K562 (cell line): ENCODE results near the gene NUTM1. TPM values are rescaled to one million over a fixed set of nuclear protein-coding genes. Genes with fewer than 3 reads are reported as not detected.

Experiments
- ATAC-seq: fragments of 200-7000 bp; cut with Tn5 transposase; 3 replicates; pipeline ENCODE4 v1.9.1; 2020; ENCODE audit warnings: moderate library complexity
- BruUV-seq: library from RNA; stranded (reverse); fragments of 400-500 nt; replicated peaks from 2 replicates; lab custom pipeline; 2021; lab: Mats Ljungman, UMichigan
- CTCF ChIA-PET: fragments of 300-600 bp; formaldehyde crosslinking; extraction: SDS; loops from one replicate; lab custom pipeline; 2021; ENCODE audit warnings: low intra/inter-chr PET ratio; lab: Yijun Ruan, JAX
- POLR2A ChIA-PET: fragments of 300-600, 350-650 bp; sonication (Branson Sonifier 250); formaldehyde crosslinking; extraction: SDS; loops from one replicate; lab custom pipeline; 2021; ENCODE audit warnings: antibody characterized with exemption, inconsistent platforms; lab: Yijun Ruan, JAX
- DNase-seq, 4 experiments: peaks; one replicate each; pipeline versions ENCODE4 v3.0.0 to v3.0.0-alpha.2; 2011 to 2018; ENCODE audit warnings: low spot score in 3 of 4, mixed read lengths in 3 of 4; ENCODE audit errors: extremely low read depth in 1 of 4
- FAIRE-seq: peaks from 2 replicates; lab custom pipeline; 2011; peaks lifted over from hg19 to GRCh38; lab: Jason Lieb, UNC
- H2AFZ ChIP-seq: 2 replicates; pipeline ENCODE4 v1.6.0; 2011; ENCODE audit warnings: low read depth, low read length, control low read depth, inconsistent platforms
- H3K27ac ChIP-seq: fragments of 200-600 bp; 3 replicates; pipeline ENCODE4 v1.8.0; 2011; ENCODE audit warnings: low read depth, mild to moderate bottlenecking, control low read depth, inconsistent platforms, low read length, moderate library complexity, mixed read lengths; ENCODE audit errors: extremely low read depth
- H3K27me3 ChIP-seq, 2 experiments: fragments of 300-600 bp in 1 of 2; 2 replicates in 1 of 2; 3 replicates in 1 of 2; pipeline versions ENCODE4 v1.6.0 to v1.8.0; 2011; ENCODE audit warnings: inconsistent platforms in 2 of 2, low read length in 2 of 2, mild to moderate bottlenecking in 1 of 2, mixed read lengths in 1 of 2, moderate library complexity in 1 of 2; ENCODE audit not compliant: control insufficient read depth in 2 of 2, insufficient read depth in 2 of 2
- H3K36me3 ChIP-seq: fragments of 300-600 bp; 3 replicates; pipeline ENCODE4 v1.8.0; 2011; ENCODE audit warnings: mild to moderate bottlenecking, low read length, inconsistent platforms; ENCODE audit not compliant: control insufficient read depth, insufficient read depth
- H3K4me1 ChIP-seq, 2 experiments: fragments of 200-600 bp in 1 of 2; replicated peaks in 1 of 2; 2 replicates in 1 of 2; 3 replicates in 1 of 2; pipeline versions ENCODE4 v1.5.1 to v1.8.0; 2011; ENCODE audit warnings: inconsistent platforms in 2 of 2, low read length in 2 of 2, mild to moderate bottlenecking in 1 of 2, mixed read lengths in 1 of 2, moderate library complexity in 1 of 2; ENCODE audit not compliant: control insufficient read depth in 2 of 2, insufficient read depth in 2 of 2
- H3K4me2 ChIP-seq: 2 replicates; pipeline ENCODE4 v1.6.1; 2011; ENCODE audit warnings: low read length, control low read depth, inconsistent platforms, mixed read lengths; ENCODE audit not compliant: insufficient read depth
- H3K4me3 ChIP-seq: fragments of 200-600 bp; sonication (generic), shearing (Covaris generic); 2 replicates; pipeline ENCODE4 v1.5.1; 2016; ENCODE audit warnings: control low read depth, inconsistent platforms
- H3K79me2 ChIP-seq: fragments of 200-600 bp; 3 replicates; pipeline ENCODE4 v1.8.0; 2011; ENCODE audit warnings: low read length, inconsistent platforms; ENCODE audit not compliant: control insufficient read depth, insufficient read depth
- H3K9ac ChIP-seq, 2 experiments: 2 replicates each; pipeline versions ENCODE4 v1.6.0 to v1.6.1; 2011; ENCODE audit warnings: low read depth in 2 of 2, low read length in 2 of 2, control low read depth in 1 of 2, inconsistent platforms in 1 of 2, mild to moderate bottlenecking in 1 of 2, mixed read lengths in 1 of 2; ENCODE audit not compliant: insufficient read depth in 1 of 2
- H3K9me1 ChIP-seq: one replicate; pipeline ENCODE4 v1.6.0; 2011; ENCODE audit warnings: inconsistent platforms, mild to moderate bottlenecking, low read length, moderate library complexity; ENCODE audit not compliant: control insufficient read depth, insufficient read depth
- H3K9me3 ChIP-seq: replicated peaks from 2 replicates; pipeline ENCODE4 v1.5.1; 2011; ENCODE audit warnings: low read depth, low read length, inconsistent platforms; ENCODE audit not compliant: control insufficient read depth, insufficient read depth
- H4K20me1 ChIP-seq: replicated peaks from 2 replicates; pipeline ENCODE4 v1.6.1; 2011; ENCODE audit warnings: low read length, inconsistent platforms, mixed read lengths; ENCODE audit not compliant: control insufficient read depth, insufficient read depth
- BCLAF1 ChIP-seq, 2 experiments: fragments of 450-650 bp in 1 of 2; IDR thresholded peaks; 2 replicates each; pipeline ENCODE4 v1.6.1; 2011 to 2017; ENCODE audit warnings: low read depth in 2 of 2, antibody characterized with exemption in 1 of 2, borderline replicate concordance in 1 of 2, low read length in 1 of 2, mild to moderate bottlenecking in 1 of 2, mixed read lengths in 1 of 2; ENCODE audit not compliant: control insufficient read depth in 1 of 2
- CCNT2 ChIP-seq: IDR thresholded peaks from 2 replicates; pipeline ENCODE4 v1.6.1; 2011; ENCODE audit warnings: borderline replicate concordance, low read depth, mild to moderate bottlenecking, moderate library complexity, mixed read lengths, low read length; ENCODE audit not compliant: insufficient read length; ENCODE audit errors: extremely low read depth
- CEBPB ChIP-seq: fragments of 450-650 bp; IDR thresholded peaks from 2 replicates; pipeline ENCODE4 v1.6.1; 2016; ENCODE audit warnings: missing genetic modification characterization, missing compliant biosample characterization
- DNMT1 ChIP-seq: fragments of 450-650 bp; IDR thresholded peaks from 2 replicates; pipeline ENCODE4 v1.6.1; 2016; ENCODE audit warnings: antibody characterized with exemption, mild to moderate bottlenecking
- E2F8 ChIP-seq: fragments of 450-650 bp; IDR thresholded peaks from 2 replicates; pipeline ENCODE4 v1.7.1; 2018; ENCODE audit warnings: mild to moderate bottlenecking, low read depth; ENCODE audit not compliant: partially characterized antibody
- GABPA ChIP-seq: fragments of 200-800 bp; sonication (Bioruptor generic); conservative IDR thresholded peaks from 2 replicates; pipeline ENCODE4 v1.6.1; 2016; ENCODE audit warnings: low read depth, missing genetic modification characterization, missing compliant biosample characterization
- HDAC2 ChIP-seq: fragments of 450-650 bp; IDR thresholded peaks from 2 replicates; pipeline ENCODE4 v1.6.1; 2016; ENCODE audit warnings: mild to moderate bottlenecking
- KLF16 ChIP-seq: IDR thresholded peaks from 2 replicates; pipeline ENCODE4 v1.6.1; 2016; ENCODE audit warnings: antibody characterized with exemption
- RCOR1 ChIP-seq, 2 experiments: IDR thresholded peaks; 2 replicates each; pipeline ENCODE4 v1.6.1; 2012; ENCODE audit warnings: low read depth in 2 of 2, low read length in 2 of 2, borderline replicate concordance in 1 of 2, improper control_type of control experiment in 1 of 2
- SMARCE1 ChIP-seq: fragments of 450-650 bp; IDR thresholded peaks from 2 replicates; pipeline ENCODE4 v1.7.1; 2016; ENCODE audit warnings: mild to moderate bottlenecking
- STAG1 ChIP-seq: sonication (generic); formaldehyde crosslinking; IDR thresholded peaks from 2 replicates; pipeline ENCODE4 v1.5.0; 2020; ENCODE audit warnings: missing genetic modification reagents, borderline replicate concordance
- TAL1 ChIP-seq: fragments of 450-650 bp; IDR thresholded peaks from 2 replicates; pipeline ENCODE4 v1.6.1; 2016; ENCODE audit warnings: mild to moderate bottlenecking
- TCF3 ChIP-seq: sonication (generic); formaldehyde crosslinking; IDR thresholded peaks from 2 replicates; pipeline ENCODE4 v1.4.0; 2020; ENCODE audit warnings: mild to moderate bottlenecking, missing genetic modification reagents
- TEAD4 ChIP-seq, 2 experiments: sonication (generic) in 1 of 2; formaldehyde crosslinking in 1 of 2; IDR thresholded peaks; 2 replicates each; pipeline versions ENCODE4 v1.6.1 to v1.8.0; 2012 to 2022; ENCODE audit warnings: borderline replicate concordance in 1 of 2, inconsistent platforms in 1 of 2, low read length in 1 of 2, mild to moderate bottlenecking in 1 of 2, missing genetic modification reagents in 1 of 2
- ZEB2 ChIP-seq: fragments of 450-650 bp; IDR thresholded peaks from 2 replicates; pipeline ENCODE4 v1.6.1; 2016
- WGBS: fragments of 100-300 bp; shearing (Covaris generic); methylation state at CpG from one replicate; pipeline ENCODE4 v1.1.6; 2016; ENCODE audit warnings: low coverage, mixed read lengths; ENCODE audit not compliant: insufficient coverage; ENCODE audit errors: missing lambda C conversion rate; 5-methylcytosine and 5-hydroxymethylcytosine counted together
- in situ Hi-C: fragments of 300-500 bp; cut with MboI; formaldehyde crosslinking; loops from 4 replicates; pipeline ENCODE4 v1.15.0; 2018; ENCODE audit warnings: inconsistent platforms, mixed read lengths
- intact Hi-C: fragments of 100-400 bp; cut with micrococcal nuclease; formaldehyde crosslinking; loops from 2 replicates; pipeline ENCODE4 v1.14.2; 2022
- polyA plus RNA-seq, 8 experiments: library from polyadenylated mRNA; depleted of rRNA in 4 of 8; stranded (reverse) in 5 of 8; unstranded in 3 of 8; fragments of >200 nt; fragmentation: Nextera tagmentation in 2 of 8; fragmentation: Illumina TruSeq in 1 of 8; extraction: Ambion mirVana in 2 of 8; extraction: Trizol in 1 of 8; gene quantifications; 2 replicates each; pipeline versions ENCODE4 v1.2.1 to v1.2.3, GENCODE V29; 2011 to 2014; ENCODE audit warnings: inconsistent platforms in 1 of 8, missing spikeins in 1 of 8
- total RNA-seq, 7 experiments: library from RNA; depleted of rRNA in 6 of 7; stranded (reverse); fragments of >200 nt in 6 of 7; fragmentation: Illumina TruSeq in 2 of 7; extraction: Trizol in 2 of 7; gene quantifications; 2 replicates each; pipeline versions ENCODE4 v1.2.1 to v1.2.3, GENCODE V29; 2011 to 2021; ENCODE audit warnings: low replicate concordance in 1 of 7

Gene NUTM1
- total and polyA plus RNA-seq, 9 of the 15 experiments (the other 6 are each of a cell fraction or from before 2014, with no cell fraction given), result 0.01 to 0.05 (median 0.04) TPM; not detected in 4

GRCh38 chr15:34331809-34332208 is 11.3 kb upstream of the NUTM1 start:
- H3K4me3 ChIP-seq, result no peak overlapping the region
- CTCF ChIA-PET, result no interaction called here
- TF ChIP-seq BCLAF1 (IDR thresholded peaks at IDR 0.05; ENCODE audit: borderline replicate concordance in 1 of 2, control insufficient read depth in 1 of 2, low read depth in 2 of 2, low read length in 1 of 2), result no peak
- peak; percentile 74 for TF ChIP-seq TAL1
- TF ChIP-seq CCNT2, result peak; percentile 6
- TF ChIP-seq ZEB2, result peak; percentile 58
- TF ChIP-seq HDAC2, result 0 out of 2 replicates have a peak, but pooled peaks have one; percentile 28
- no peak for TF ChIP-seq CEBPB (tag)
- TF ChIP-seq KLF16, result peak; percentile 24; the same call in 1 of the 2 replicates
- no peak for TF ChIP-seq STAG1 (CRISPR knock-in tag)
- peak; percentile 42 for TF ChIP-seq E2F8
- peak; percentile 76 for TF ChIP-seq TCF3
- peak; percentile 84 for TF ChIP-seq TEAD4 (IDR thresholded peaks at IDR 0.05; ENCODE audit: low read length)
- no peak for TF ChIP-seq TEAD4 (CRISPR knock-in tag; IDR thresholded peaks at IDR 0.05; ENCODE audit: borderline replicate concordance)
- TF ChIP-seq GABPA (tag), result no peak
- TF ChIP-seq RCOR1 (IDR thresholded peaks at IDR 0.05; ENCODE audit: borderline replicate concordance in 1 of 2, low read depth in 2 of 2, low read length in 2 of 2), result peak in 1 of 2 experiments; percentile 48; a peak in 1 of 4 replicates
- TF ChIP-seq DNMT1, result no peak
- peak; percentile 79 for TF ChIP-seq SMARCE1

More at GRCh38 chr15:34331809-34332208, 11.3 kb upstream of the NUTM1 start:
- Histone ChIP-seq H3K36me3 (no peaks in the 10 kb centered on the region), H3K4me1 (peaks cover 23 to 40% of the 10 kb centered on the region in 2 experiments), H3K9me3 (no peaks in the 10 kb centered on the region), H3K9me1 (no peaks in the 10 kb centered on the region), H2AFZ (peak overlapping the region; percentile 50), H3K9ac (peak overlapping the region in 1 of 2 experiments; percentile 1; a peak in 1 of 4 replicates), H3K27me3 (no peaks in the 10 kb centered on the region), H3K4me2 (no peak overlapping the region), H4K20me1 (no peaks in the 10 kb centered on the region), H3K79me2 (no peaks in the 10 kb centered on the region), H3K27ac (peak overlapping the region; percentile 54; the same call in 2 of the 3 replicates)
- in situ Hi-C loops, result no loop called here
- DNase-seq (peak in 2 of 4 experiments; percentile 34 to 55), FAIRE-seq (peak; percentile 84), ATAC-seq (peak; percentile 81)
- BruUV-seq, result no TSS peak
- 0% methylated on average over 2 of the region's 2 CpGs for WGBS
- intact Hi-C loops, result no loop called here
- POLR2A ChIA-PET, result no interaction called here
